HEK293 (cell line): ENCODE measurements around the gene WRNIP1.

Experiments used
- YY1 ChIP-seq: fragments of 450-650 bp; formaldehyde crosslinking; IDR thresholded peaks from 2 replicates; pipeline ENCODE4 v1.5.1; 2018; ENCODE audit warnings: missing biosample characterization, missing genetic modification characterization
- ZNF10 ChIP-seq: fragments of 450-650 bp; formaldehyde crosslinking; IDR thresholded peaks from 2 replicates; pipeline ENCODE4 v1.5.1; 2017; ENCODE audit warnings: missing biosample characterization, missing genetic modification characterization
- ZNF670 ChIP-seq: fragments of 450-650 bp; formaldehyde crosslinking; IDR thresholded peaks from 2 replicates; pipeline ENCODE4 v1.5.1; 2016; ENCODE audit warnings: missing biosample characterization, missing genetic modification characterization, low read depth
- ZNF792 ChIP-seq: fragments of 450-650 bp; formaldehyde crosslinking; IDR thresholded peaks from 2 replicates; pipeline ENCODE4 v1.5.1; 2016; ENCODE audit warnings: missing biosample characterization, missing genetic modification characterization
- TF ChIP-seq, protein P1 (sequence below): fragments of 450-650 bp; formaldehyde crosslinking; IDR thresholded peaks from 2 replicates; pipeline ENCODE4 v1.5.1; 2016; ENCODE audit warnings: missing biosample characterization, missing genetic modification characterization
- TF ChIP-seq, protein P2 (sequence below): sonication (generic); formaldehyde crosslinking; IDR thresholded peaks from 2 replicates; pipeline ENCODE4 v1.8.1; 2022; ENCODE audit warnings: mild to moderate bottlenecking, moderate library complexity, missing genetic modification reagents

DNA sequence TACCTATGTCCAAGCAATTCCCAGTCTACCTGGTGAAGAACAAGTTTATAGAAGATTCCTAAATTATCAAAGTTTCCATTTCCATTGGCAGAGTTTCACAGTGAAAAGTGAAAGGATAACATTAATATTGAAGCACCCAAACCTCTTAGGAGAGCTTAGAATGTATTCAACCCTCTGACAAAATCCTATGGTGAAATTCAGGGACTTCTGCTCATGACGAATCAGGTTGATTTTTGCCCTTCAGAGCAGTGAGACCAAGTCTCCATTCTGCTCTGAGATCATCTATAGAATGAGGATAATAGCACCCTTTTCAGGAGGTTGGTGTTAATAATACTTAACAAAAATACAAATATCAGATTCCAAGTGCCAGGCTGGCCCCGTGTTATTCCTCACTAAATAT lies 60.9 kb downstream of the WRNIP1 start:
- TF ChIP-seq ZNF792 (tag by site-specific recombination) (no peak), YY1 (no peak), ZNF10 (tag by site-specific recombination) (no peak), ZNF670 (tag by site-specific recombination) (no peak)
- TF ChIP-seq, protein P1, sequence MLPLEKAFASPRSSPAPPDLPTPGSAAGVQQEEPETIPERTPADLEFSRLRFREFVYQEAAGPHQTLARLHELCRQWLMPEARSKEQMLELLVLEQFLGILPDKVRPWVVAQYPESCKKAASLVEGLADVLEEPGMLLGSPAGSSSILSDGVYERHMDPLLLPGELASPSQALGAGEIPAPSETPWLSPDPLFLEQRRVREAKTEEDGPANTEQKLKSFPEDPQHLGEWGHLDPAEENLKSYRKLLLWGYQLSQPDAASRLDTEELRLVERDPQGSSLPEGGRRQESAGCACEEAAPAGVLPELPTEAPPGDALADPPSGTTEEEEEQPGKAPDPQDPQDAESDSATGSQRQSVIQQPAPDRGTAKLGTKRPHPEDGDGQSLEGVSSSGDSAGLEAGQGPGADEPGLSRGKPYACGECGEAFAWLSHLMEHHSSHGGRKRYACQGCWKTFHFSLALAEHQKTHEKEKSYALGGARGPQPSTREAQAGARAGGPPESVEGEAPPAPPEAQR: no peak
- TF ChIP-seq, protein P2, sequence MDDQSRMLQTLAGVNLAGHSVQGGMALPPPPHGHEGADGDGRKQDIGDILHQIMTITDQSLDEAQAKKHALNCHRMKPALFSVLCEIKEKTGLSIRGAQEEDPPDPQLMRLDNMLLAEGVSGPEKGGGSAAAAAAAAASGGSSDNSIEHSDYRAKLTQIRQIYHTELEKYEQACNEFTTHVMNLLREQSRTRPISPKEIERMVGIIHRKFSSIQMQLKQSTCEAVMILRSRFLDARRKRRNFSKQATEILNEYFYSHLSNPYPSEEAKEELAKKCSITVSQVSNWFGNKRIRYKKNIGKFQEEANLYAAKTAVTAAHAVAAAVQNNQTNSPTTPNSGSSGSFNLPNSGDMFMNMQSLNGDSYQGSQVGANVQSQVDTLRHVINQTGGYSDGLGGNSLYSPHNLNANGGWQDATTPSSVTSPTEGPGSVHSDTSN (CRISPR knock-in tag): no peak
